HuH-7.5 (cell line): Measurements from ENCODE around the gene POTEG.
"Not testable (repeated sequence)": the region's sequence is repeated elsewhere in the genome, so short reads cannot be mapped to it uniquely, and the experiment has no call there.

Experiments
- DNase-seq: peaks from one replicate; pipeline ENCODE4 v3.0.0; 2011; ENCODE audit warnings: low spot score

Gene POTEG

GRCh38 chr14:19372813-19373500 is 61.2 kb downstream of the POTEG start:
- DNase-seq = not testable (repeated sequence)

- DNase-seq = not testable (repeated sequence)
Observed at GRCh38 chr14:19371767-19372166, 62.4 kb downstream of the POTEG start.

GRCh38 chr14:19362803-19363202 is 71.3 kb downstream of the POTEG start:
- DNase-seq = not testable (repeated sequence)

- not testable (repeated sequence) for DNase-seq
Observed at GRCh38 chr14:19362323-19362722, 71.8 kb downstream of the POTEG start.

- DNase-seq = not testable (repeated sequence)
Observed at GRCh38 chr14:19361636-19362253, 72.4 kb downstream of the POTEG start.

- DNase-seq = not testable (repeated sequence)
Observed at GRCh38 chr14:19360937-19361635, 73.1 kb downstream of the POTEG start.
